ENCODE measurements around the gene SEMA4D. TPM values are rescaled to one million over a fixed set of nuclear protein-coding genes. Genes with fewer than 3 reads are reported as not detected.
A peak's percentile ranks its signal among the peaks of the same experiment; 100 is the strongest.

SEMA4D gene
- total RNA-seq, 1 experiment from 2014 or later = 4.8 TPM

DNA sequence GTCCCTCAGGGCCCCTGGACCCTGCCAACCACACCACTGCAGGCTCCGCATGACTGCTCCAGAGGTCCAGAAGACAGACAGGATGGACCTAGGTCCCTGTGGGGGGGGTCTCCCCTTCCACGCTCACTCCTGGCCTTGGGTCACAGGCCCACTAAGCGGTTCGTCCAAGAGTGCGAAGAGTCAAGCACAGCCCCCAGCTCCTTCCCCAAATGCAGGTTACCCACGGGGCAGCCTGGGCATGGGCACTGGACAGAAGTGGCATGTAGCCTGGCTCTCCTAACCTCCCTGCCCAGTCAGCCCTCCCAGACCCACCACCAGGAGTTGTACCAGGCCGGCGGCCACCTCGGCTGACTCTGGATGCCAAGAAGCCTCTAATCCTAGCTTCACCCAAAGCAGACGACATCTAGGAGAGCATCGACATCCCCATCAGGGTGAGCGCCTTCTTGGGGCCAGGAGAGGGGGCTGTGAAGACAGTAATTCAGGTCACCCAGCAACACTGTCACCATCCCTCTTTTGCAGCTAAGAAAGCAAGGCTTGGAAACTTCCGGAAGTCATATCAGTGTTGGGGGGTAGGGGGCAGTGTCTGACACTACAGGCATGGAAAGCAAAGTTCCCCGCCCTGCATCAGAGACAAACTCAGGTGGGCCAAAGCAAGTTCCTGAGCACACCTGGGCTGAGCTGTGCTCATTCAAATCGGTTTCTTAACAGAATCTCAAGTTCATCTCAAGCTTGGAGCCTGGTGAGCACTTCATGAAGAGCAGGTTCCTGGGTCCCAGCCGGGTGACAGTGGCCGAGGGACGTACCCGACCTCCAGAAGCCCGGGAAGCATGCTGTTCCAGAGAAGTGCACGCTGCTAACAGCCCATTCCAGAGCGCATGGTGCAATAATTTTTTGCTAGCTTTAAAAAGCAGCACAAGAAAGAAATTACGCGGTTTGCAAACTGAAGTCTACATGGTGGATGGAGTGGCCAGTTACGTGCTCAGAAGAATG, 68.7 kb downstream of the SEMA4D start:
- DNase-seq (ENCODE audit: low spot score) = no peak

GRCh38 chr9:89428222-89428761, 69.6 kb downstream of the SEMA4D start:
- no peak for DNase-seq (ENCODE audit: low spot score)

DNA sequence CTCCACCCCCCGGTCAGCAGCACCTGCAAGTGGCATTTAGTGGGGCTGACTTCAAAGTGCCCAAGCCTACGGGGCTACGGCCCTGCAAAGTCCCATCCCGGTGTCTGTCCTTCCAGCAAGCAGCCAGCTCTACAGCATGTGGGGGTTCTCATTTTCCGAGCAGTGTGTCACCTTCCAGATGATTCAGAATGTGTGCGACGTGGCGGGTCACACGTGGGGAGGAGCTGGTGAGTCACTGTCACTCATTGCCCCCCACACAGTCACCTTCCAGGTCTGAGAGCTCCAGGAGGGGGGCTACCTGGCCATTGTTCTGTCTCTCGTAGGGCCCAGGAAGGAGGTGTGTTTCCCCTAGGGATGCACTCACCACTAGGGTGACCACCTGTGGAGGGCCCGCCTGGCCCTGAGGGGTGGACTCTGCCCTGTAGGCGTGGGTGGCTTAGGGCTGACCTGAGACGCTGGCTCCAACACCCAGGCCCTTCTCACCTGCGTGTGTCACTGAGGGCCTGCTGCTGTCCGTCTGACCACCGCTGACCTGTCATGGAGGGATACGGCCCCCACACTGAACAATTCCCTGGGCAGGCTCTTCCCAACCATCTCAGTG, 70.2 kb downstream of the SEMA4D start:
- DNase-seq (ENCODE audit: low spot score) = no peak

- no peak for DNase-seq (ENCODE audit: low spot score)
Observed at GRCh38 chr9:89426384-89426961, 71.4 kb downstream of the SEMA4D start.

- peak; percentile 53 for DNase-seq (ENCODE audit: low spot score)
Observed at GRCh38 chr9:89425921-89426383, 72.0 kb downstream of the SEMA4D start.

GRCh38 chr9:89425024-89425805, 72.7 kb downstream of the SEMA4D start:
- no peak for DNase-seq (ENCODE audit: low spot score)

GRCh38 chr9:89422151-89422975, 75.5 kb downstream of the SEMA4D start:
- no peak for DNase-seq (ENCODE audit: low spot score)

DNA sequence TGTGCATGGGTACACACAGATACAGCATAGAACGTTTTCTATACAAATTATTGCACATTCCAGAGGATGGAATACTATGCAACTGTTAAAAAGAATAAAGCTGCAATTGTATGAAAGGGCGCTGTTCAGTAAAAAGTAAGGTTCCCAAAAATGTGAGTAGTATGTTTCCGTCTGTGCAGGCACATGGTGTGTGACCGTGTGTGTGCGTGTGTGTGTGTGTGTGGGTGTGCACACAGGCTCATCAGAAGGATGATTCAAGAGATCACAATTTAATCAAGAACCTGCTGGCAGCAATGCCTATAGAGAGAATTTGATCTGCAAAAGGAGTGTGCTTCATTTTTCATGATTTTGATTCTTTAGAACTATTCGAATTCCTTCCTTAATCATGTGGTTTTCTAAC, 76.3 kb downstream of the SEMA4D start:
- DNase-seq (ENCODE audit: low spot score) = no peak

- no peak for DNase-seq (ENCODE audit: low spot score)
Observed at GRCh38 chr9:89420397-89421178, 77.3 kb downstream of the SEMA4D start.

DNA sequence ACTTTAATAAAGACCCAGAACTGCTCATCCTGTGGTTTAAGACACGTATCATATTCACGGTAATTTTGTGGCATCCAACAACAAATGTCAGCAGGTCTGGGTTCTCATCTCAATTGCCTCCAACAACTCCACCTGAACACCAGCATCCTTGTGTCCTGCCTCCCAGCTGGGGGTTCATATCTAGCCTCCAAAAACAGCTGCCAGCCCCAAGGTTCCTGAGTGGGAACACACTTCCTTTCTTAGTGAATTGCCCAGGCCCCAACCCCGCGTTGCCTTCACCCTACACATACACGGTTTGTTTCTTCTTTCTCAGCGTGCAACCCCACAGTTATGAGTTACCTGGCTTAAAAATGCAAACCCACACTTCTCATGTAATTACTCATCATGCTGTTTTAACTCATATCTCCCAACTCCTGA, 77.9 kb downstream of the SEMA4D start:
- DNase-seq (ENCODE audit: low spot score) = no peak

GRCh38 chr9:89418882-89419640, 78.9 kb downstream of the SEMA4D start:
- no peak for DNase-seq (ENCODE audit: low spot score)

- DNase-seq (ENCODE audit: low spot score) = no peak
Observed at GRCh38 chr9:89418474-89418845, 79.5 kb downstream of the SEMA4D start.

DNA sequence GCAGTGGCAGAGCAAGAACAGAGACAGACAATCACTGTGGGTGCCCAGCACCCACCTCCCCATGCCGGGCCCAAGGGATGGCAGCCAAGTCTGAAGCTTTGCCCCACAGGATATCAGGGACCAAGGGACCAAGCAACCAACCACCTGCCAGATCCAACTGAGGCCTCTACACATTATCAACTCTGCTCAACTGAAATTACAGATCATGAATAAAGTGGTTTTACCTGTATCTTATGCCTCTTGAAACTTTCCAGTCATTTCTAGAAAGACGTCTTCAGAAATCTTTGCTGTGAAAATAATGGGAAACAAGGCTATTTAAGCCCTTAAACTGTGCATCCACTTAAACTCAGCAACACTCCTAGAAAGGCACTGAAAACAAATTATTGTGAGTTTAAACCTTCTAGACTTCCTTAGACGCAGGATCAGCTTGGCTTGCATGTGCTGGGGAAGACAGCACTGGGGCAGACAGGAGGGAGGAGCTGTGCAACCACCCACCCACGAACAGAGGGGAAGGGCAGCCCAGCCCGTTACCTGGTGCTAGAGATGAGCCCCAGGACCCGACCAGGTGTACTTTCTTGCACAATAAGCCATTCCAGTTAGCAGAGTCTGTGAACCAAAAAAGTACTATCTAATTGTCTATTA, 80.0 kb downstream of the SEMA4D start:
- no peak for DNase-seq (ENCODE audit: low spot score)

- DNase-seq (ENCODE audit: low spot score) = no peak
Observed at GRCh38 chr9:89414670-89415324, 83.1 kb downstream of the SEMA4D start.

DNA sequence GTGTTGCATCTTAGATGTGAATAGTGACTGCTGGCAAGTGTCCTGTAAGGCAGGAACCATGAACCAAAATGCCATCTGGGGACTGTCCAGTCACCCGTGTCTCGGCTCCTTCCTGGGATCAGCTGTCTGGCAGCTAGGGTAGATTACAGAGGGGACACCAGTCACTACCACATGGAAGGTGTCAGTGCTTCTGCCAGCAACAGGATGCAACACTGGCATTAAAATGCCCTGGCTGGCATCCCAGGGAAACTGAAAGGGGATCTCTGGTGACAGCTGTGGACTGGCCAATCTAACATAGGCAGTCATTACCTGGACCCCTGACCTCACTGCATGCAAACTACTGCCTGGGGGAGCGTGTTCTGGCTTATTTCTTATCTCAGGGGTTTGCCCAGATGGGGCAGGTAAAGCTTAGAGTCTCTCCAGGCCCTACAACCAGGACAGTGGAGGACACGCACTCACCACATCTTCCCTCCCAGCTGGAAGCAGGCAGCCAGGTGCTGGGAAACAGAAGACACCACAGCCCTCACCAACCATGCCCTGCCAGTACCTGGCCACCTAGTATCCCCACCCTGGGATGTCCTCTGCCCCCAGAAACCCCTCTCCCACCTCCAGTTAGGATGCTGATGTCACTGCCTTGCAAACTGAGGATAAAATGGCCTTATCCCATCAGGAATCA, 83.8 kb downstream of the SEMA4D start:
- DNase-seq (ENCODE audit: low spot score) = no peak

GRCh38 chr9:89412951-89413350, 85.0 kb downstream of the SEMA4D start:
- no peak for DNase-seq (ENCODE audit: low spot score)

DNA sequence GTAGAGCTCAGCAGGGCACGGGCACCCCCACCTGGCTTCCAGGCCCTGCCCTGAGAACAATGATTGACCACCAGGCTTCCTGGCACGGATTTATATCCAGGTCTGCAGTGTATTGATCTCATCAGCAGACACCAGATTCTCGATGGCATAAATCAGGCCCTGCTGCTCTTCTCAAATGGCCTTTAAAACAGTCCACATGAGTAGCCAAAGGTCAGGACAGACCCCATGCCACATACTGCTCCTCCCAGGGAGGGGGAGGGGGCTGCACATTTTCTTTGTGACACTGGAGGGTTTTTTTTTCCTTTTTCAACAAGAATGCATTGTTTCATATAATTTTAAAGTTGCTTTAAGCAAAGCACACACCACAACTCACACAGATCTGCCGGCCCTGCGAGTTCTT, 85.4 kb downstream of the SEMA4D start:
- no peak for DNase-seq (ENCODE audit: low spot score)

Data from H4 (cell line).